Colonic mucosa (tissue), 4 donors: ENCODE results near the gene CCDC18. TPM values are rescaled to one million over a fixed set of nuclear protein-coding genes. Genes with fewer than 3 reads are reported as not detected.

Source experiments
- DNase-seq: peaks from one replicate; pipeline ENCODE4 v3.0.0-alpha.2; 2020
- H3K27ac ChIP-seq: fragments of 200-600 bp; one replicate; pipeline ENCODE4 v1.8.0; 2021
- H3K27me3 ChIP-seq: fragments of 200-600 bp; one replicate; pipeline ENCODE4 v1.8.0; 2021
- H3K36me3 ChIP-seq: fragments of 200-600 bp; one replicate; pipeline ENCODE4 v1.8.0; 2021
- H3K4me1 ChIP-seq: fragments of 200-600 bp; one replicate; pipeline ENCODE4 v1.8.0; 2021; ENCODE audit warnings: mild to moderate bottlenecking
- H3K4me3 ChIP-seq: fragments of 200-600 bp; one replicate; pipeline ENCODE4 v1.8.0; 2021
- H3K9ac ChIP-seq, 2 donors: one replicate each; pipeline ENCODE4 v1.7.0; 2013; ENCODE audit warnings: control low read depth in 2 of 2, low read depth in 2 of 2, low read length in 2 of 2
- H3K9me3 ChIP-seq: fragments of 200-600 bp; one replicate; pipeline ENCODE4 v1.8.0; 2021
- CTCF ChIP-seq: fragments of 200-600 bp; IDR thresholded peaks from one replicate; pipeline ENCODE4 v1.8.0; 2022; ENCODE audit warnings: antibody characterized with exemption, mild to moderate bottlenecking
- intact Hi-C: fragments of 100-400 bp; cut with DNase I; formaldehyde crosslinking; loops from one replicate; pipeline ENCODE4 v1.14.1; 2022
- total RNA-seq, 2 donors: library from RNA; stranded (reverse); fragmentation: NEBNext Ultra II Directional in 1 of 2; extraction: Animal tissue kit (Norgen Biotek cat#: 25700) in 1 of 2; gene quantifications; one replicate each; pipeline ENCODE4 v1.2.1, GENCODE V29; 2021
- donor health status: healthy.
- donor health status: DM: no; HTN: no; CAD: no.
- donor health status: DM: no; HTN: no; CAD: no.

Gene CCDC18
- total RNA-seq, 2 donors from 2014 or later: 4.2 to 7.6 TPM

- Histone ChIP-seq H3K4me1 (no peaks in the 10 kb centered on the region), H3K27ac (no peak overlapping the region), H3K4me3 (no peak overlapping the region), H3K36me3 (no peaks in the 10 kb centered on the region), H3K27me3 (no peaks in the 10 kb centered on the region), H3K9me3 (no peaks in the 10 kb centered on the region), H3K9ac (no peak overlapping the region)
- no peak for DNase-seq
- intact Hi-C loops: no loop called here
- TF ChIP-seq CTCF: no peak
Measured at GRCh38 chr1:93194231-93194990, 13.9 kb downstream of the CCDC18 start.

GRCh38 chr1:93196591-93196990 lies 16.1 kb downstream of the CCDC18 start:
- H3K27ac ChIP-seq: no peak overlapping the region
- DNase-seq: no peak
- H3K9ac ChIP-seq: no peak overlapping the region
- no peaks in the 10 kb centered on the region for H3K4me1 ChIP-seq
- H3K4me3 ChIP-seq: no peak overlapping the region
- intact Hi-C loops: no loop called here
- no peak for TF ChIP-seq CTCF
- no peaks in the 10 kb centered on the region for H3K27me3 ChIP-seq
- no peaks in the 10 kb centered on the region for H3K9me3 ChIP-seq
- H3K36me3 ChIP-seq: no peaks in the 10 kb centered on the region

GRCh38 chr1:93199150-93199549 lies 18.6 kb downstream of the CCDC18 start:
- DNase-seq: no peak
- no peak overlapping the region for H3K4me3 ChIP-seq
- H3K4me1 ChIP-seq: no peaks in the 10 kb centered on the region
- H3K27ac ChIP-seq: no peak overlapping the region
- no peak overlapping the region for H3K9ac ChIP-seq
- TF ChIP-seq CTCF: no peak
- H3K27me3 ChIP-seq: no peaks in the 10 kb centered on the region
- intact Hi-C loops: no loop called here
- H3K36me3 ChIP-seq: no peaks in the 10 kb centered on the region
- H3K9me3 ChIP-seq: no peaks in the 10 kb centered on the region

GRCh38 chr1:93200086-93200620 lies 19.6 kb downstream of the CCDC18 start:
- Histone ChIP-seq H3K4me3 (no peak overlapping the region), H3K9ac (no peak overlapping the region), H3K9me3 (no peaks in the 10 kb centered on the region), H3K4me1 (no peaks in the 10 kb centered on the region), H3K27ac (no peak overlapping the region), H3K36me3 (no peaks in the 10 kb centered on the region), H3K27me3 (no peaks in the 10 kb centered on the region)
- no peak for TF ChIP-seq CTCF
- intact Hi-C loops: no loop called here
- DNase-seq: no peak

- H3K4me3 ChIP-seq: no peak overlapping the region
- H3K27ac ChIP-seq: no peak overlapping the region
- no peak overlapping the region for H3K9ac ChIP-seq
- H3K27me3 ChIP-seq: no peaks in the 10 kb centered on the region
- H3K9me3 ChIP-seq: no peaks in the 10 kb centered on the region
- H3K4me1 ChIP-seq: no peaks in the 10 kb centered on the region
- H3K36me3 ChIP-seq: no peaks in the 10 kb centered on the region
- intact Hi-C loops: no loop called here
- DNase-seq: no peak
- no peak for TF ChIP-seq CTCF
Measured at GRCh38 chr1:93200714-93201113, 20.2 kb downstream of the CCDC18 start.
